HepG2 (cell line): ENCODE results near the gene PDE5A. TPM values are rescaled to one million over a fixed set of nuclear protein-coding genes. Genes with fewer than 3 reads are reported as not detected.
A peak's percentile ranks its signal among the peaks of the same experiment; 100 is the strongest.

Experiments
- DNMT3B ChIP-seq: conservative IDR thresholded peaks from 2 replicates; pipeline ENCODE4 v1.6.1; 2016; ENCODE audit warnings: missing biosample characterization, control low read depth
- HNF4A ChIP-seq: sonication (generic); formaldehyde crosslinking; IDR thresholded peaks from 2 replicates; pipeline ENCODE4 v1.4.0; 2020; ENCODE audit warnings: missing genetic modification reagents
- KAT8 ChIP-seq: IDR thresholded peaks from 2 replicates; pipeline ENCODE4 v1.6.1; 2016; ENCODE audit warnings: missing genetic modification reagents, missing compliant biosample characterization
- KLF6 ChIP-seq: IDR thresholded peaks from 2 replicates; pipeline ENCODE4 v1.8.0; 2016; ENCODE audit warnings: missing biosample characterization, missing genetic modification reagents
- RXRB ChIP-seq: IDR thresholded peaks from 2 replicates; pipeline ENCODE4 v1.6.1; 2016; ENCODE audit warnings: borderline replicate concordance, missing genetic modification reagents, missing compliant biosample characterization
- ZFP37 ChIP-seq: sonication (generic); formaldehyde crosslinking; IDR thresholded peaks from 2 replicates; pipeline ENCODE4 v1.4.0; 2020; ENCODE audit warnings: missing genetic modification reagents, borderline replicate concordance
- ZNF143 ChIP-seq: sonication (generic); formaldehyde crosslinking; IDR thresholded peaks from 2 replicates; pipeline ENCODE4 v1.4.0; 2020; ENCODE audit warnings: missing genetic modification reagents
- ZNF160 ChIP-seq: sonication (generic); formaldehyde crosslinking; IDR thresholded peaks from 2 replicates; pipeline ENCODE4 v1.8.0; 2022; ENCODE audit warnings: mild to moderate bottlenecking, inconsistent platforms, missing genetic modification reagents
- polyA plus RNA-seq, 8 experiments: library from polyadenylated mRNA; depleted of rRNA in 3 of 8; stranded (reverse) in 7 of 8; unstranded in 1 of 8; fragments of >200 nt; fragmentation: Illumina TruSeq in 4 of 8; extraction: Trizol in 4 of 8; gene quantifications; 2 replicates each; pipeline versions ENCODE4 v1.2.1 to v1.2.3, GENCODE V29; 2011 to 2016; ENCODE audit warnings: low read depth in 4 of 8, missing spikeins in 1 of 8, mixed read lengths in 1 of 8; ENCODE audit not compliant: insufficient read depth in 1 of 8
- total RNA-seq, 5 experiments: library from RNA; depleted of rRNA; stranded (reverse); fragments of >200 nt; fragmentation: Illumina TruSeq; extraction: Trizol; gene quantifications; 2 replicates each; pipeline ENCODE4 v1.2.3, GENCODE V29; 2016; ENCODE audit warnings: low read depth in 1 of 5
- TF ChIP-seq, protein P1 (sequence below): IDR thresholded peaks from 2 replicates; pipeline ENCODE4 v1.4.0; 2020; ENCODE audit warnings: mild to moderate bottlenecking, missing genetic modification reagents
- TF ChIP-seq, protein P2 (sequence below): sonication (generic); formaldehyde crosslinking; IDR thresholded peaks from 2 replicates; pipeline ENCODE4 v1.4.0; 2020; ENCODE audit warnings: missing genetic modification reagents, low read depth, mild to moderate bottlenecking, borderline replicate concordance
- TF ChIP-seq, protein P3 (sequence below): sonication (generic); formaldehyde crosslinking; IDR thresholded peaks from 2 replicates; pipeline ENCODE4 v1.5.1; 2020; ENCODE audit warnings: mild to moderate bottlenecking, missing genetic modification reagents
- TF ChIP-seq, protein P4 (sequence below): IDR thresholded peaks from 2 replicates; pipeline ENCODE4 v1.6.1; 2016; ENCODE audit warnings: low read depth, missing genetic modification reagents, missing compliant biosample characterization
- TF ChIP-seq, protein P5 (sequence below): sonication (generic); formaldehyde crosslinking; IDR thresholded peaks from 2 replicates; pipeline ENCODE4 v1.8.1; 2023; ENCODE audit warnings: mild to moderate bottlenecking, moderate library complexity, missing genetic modification reagents

The PDE5A gene
- total and polyA plus RNA-seq, 2 of the 13 experiments (the other 11 are each of a cell fraction or from before 2014, with no cell fraction given), result 0.22 to 0.44 TPM

DNA sequence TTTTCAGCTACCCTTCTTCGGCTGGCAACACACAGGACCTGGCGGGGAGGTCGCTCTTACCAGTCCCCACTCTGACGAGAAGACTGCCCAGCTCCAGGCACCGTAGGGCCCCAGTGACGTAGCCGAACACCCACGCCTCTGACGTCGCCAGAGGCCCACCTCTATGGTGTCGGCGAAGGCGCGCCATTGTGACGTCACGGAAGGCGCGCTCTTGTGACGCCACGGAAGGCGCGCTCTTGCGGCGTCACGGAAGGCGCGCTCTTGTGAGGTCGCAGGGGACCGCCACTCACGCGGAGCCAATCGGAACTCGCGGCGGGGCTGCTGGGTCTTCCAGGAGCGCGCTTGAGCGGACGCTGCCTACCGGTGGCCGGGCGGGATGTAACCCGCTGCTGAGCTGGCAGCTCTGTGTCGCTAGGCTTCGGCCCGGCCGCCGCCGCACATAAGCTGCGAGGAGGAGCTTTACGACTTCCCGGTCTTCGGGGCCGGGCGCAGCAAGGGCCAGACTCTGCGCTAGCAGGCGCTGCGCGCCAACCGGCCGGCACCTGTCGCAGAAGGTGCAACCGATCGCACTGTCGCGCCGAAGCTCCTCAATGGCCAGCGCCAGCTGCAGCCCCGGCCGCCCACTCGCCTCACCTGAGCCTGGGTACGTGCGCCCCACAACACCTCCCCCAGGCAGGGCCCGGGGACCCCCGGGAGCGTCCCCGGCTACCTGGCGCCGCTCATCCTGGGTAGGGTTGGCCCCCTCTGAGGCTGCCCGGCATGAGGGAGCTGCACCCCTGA is 173.9 kb downstream of the PDE5A start (continued):
- TF ChIP-seq, protein P1, sequence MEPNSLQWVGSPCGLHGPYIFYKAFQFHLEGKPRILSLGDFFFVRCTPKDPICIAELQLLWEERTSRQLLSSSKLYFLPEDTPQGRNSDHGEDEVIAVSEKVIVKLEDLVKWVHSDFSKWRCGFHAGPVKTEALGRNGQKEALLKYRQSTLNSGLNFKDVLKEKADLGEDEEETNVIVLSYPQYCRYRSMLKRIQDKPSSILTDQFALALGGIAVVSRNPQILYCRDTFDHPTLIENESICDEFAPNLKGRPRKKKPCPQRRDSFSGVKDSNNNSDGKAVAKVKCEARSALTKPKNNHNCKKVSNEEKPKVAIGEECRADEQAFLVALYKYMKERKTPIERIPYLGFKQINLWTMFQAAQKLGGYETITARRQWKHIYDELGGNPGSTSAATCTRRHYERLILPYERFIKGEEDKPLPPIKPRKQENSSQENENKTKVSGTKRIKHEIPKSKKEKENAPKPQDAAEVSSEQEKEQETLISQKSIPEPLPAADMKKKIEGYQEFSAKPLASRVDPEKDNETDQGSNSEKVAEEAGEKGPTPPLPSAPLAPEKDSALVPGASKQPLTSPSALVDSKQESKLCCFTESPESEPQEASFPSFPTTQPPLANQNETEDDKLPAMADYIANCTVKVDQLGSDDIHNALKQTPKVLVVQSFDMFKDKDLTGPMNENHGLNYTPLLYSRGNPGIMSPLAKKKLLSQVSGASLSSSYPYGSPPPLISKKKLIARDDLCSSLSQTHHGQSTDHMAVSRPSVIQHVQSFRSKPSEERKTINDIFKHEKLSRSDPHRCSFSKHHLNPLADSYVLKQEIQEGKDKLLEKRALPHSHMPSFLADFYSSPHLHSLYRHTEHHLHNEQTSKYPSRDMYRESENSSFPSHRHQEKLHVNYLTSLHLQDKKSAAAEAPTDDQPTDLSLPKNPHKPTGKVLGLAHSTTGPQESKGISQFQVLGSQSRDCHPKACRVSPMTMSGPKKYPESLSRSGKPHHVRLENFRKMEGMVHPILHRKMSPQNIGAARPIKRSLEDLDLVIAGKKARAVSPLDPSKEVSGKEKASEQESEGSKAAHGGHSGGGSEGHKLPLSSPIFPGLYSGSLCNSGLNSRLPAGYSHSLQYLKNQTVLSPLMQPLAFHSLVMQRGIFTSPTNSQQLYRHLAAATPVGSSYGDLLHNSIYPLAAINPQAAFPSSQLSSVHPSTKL (CRISPR knock-in tag), result peak; percentile 72
- TF ChIP-seq, protein P2, sequence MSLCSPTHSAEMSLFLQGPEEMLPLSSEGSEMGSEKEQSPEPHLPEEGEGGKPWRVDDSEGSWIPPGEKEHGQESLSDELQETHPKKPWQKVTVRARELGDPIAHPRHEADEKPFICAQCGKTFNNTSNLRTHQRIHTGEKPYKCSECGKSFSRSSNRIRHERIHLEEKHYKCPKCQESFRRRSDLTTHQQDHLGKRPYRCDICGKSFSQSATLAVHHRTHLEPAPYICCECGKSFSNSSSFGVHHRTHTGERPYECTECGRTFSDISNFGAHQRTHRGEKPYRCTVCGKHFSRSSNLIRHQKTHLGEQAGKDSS (CRISPR knock-in tag), result peak; percentile 86; the same call in 1 of the 2 replicates
- TF ChIP-seq, protein P3, sequence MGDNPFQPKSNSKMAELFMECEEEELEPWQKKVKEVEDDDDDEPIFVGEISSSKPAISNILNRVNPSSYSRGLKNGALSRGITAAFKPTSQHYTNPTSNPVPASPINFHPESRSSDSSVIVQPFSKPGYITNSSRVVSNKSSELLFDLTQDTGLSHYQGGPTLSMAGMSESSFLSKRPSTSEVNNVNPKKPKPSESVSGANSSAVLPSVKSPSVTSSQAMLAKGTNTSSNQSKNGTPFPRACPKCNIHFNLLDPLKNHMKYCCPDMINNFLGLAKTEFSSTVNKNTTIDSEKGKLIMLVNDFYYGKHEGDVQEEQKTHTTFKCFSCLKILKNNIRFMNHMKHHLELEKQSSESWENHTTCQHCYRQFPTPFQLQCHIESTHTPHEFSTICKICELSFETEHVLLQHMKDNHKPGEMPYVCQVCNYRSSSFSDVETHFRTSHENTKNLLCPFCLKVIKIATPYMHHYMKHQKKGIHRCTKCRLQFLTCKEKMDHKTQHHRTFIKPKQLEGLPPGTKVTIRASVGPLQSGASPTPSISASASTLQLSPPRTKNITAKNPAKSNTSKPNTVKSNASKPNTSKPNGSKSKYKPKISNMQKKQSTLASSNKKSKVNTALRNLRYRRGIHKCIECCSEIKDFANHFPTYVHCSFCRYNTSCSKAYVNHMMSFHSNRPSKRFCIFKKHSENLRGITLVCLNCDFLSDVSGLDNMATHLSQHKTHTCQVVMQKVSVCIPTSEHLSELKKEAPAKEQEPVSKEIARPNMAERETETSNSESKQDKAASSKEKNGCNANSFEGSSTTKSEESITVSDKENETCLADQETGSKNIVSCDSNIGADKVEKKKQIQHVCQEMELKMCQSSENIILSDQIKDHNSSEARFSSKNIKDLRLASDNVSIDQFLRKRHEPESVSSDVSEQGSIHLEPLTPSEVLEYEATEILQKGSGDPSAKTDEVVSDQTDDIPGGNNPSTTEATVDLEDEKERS, result peak; percentile 78; the same call in 1 of the 2 replicates
- TF ChIP-seq ZNF143 (CRISPR knock-in tag), result peak; percentile 84
- TF ChIP-seq ZNF160, result peak; percentile 76
- peak; percentile 42; the same call in 1 of the 2 replicates for TF ChIP-seq HNF4A (CRISPR knock-in tag)
- TF ChIP-seq, protein P4, sequence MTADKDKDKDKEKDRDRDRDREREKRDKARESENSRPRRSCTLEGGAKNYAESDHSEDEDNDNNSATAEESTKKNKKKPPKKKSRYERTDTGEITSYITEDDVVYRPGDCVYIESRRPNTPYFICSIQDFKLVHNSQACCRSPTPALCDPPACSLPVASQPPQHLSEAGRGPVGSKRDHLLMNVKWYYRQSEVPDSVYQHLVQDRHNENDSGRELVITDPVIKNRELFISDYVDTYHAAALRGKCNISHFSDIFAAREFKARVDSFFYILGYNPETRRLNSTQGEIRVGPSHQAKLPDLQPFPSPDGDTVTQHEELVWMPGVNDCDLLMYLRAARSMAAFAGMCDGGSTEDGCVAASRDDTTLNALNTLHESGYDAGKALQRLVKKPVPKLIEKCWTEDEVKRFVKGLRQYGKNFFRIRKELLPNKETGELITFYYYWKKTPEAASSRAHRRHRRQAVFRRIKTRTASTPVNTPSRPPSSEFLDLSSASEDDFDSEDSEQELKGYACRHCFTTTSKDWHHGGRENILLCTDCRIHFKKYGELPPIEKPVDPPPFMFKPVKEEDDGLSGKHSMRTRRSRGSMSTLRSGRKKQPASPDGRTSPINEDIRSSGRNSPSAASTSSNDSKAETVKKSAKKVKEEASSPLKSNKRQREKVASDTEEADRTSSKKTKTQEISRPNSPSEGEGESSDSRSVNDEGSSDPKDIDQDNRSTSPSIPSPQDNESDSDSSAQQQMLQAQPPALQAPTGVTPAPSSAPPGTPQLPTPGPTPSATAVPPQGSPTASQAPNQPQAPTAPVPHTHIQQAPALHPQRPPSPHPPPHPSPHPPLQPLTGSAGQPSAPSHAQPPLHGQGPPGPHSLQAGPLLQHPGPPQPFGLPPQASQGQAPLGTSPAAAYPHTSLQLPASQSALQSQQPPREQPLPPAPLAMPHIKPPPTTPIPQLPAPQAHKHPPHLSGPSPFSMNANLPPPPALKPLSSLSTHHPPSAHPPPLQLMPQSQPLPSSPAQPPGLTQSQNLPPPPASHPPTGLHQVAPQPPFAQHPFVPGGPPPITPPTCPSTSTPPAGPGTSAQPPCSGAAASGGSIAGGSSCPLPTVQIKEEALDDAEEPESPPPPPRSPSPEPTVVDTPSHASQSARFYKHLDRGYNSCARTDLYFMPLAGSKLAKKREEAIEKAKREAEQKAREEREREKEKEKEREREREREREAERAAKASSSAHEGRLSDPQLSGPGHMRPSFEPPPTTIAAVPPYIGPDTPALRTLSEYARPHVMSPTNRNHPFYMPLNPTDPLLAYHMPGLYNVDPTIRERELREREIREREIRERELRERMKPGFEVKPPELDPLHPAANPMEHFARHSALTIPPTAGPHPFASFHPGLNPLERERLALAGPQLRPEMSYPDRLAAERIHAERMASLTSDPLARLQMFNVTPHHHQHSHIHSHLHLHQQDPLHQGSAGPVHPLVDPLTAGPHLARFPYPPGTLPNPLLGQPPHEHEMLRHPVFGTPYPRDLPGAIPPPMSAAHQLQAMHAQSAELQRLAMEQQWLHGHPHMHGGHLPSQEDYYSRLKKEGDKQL (CRISPR knock-in tag), result peak; percentile 59; the same call in 1 of the 2 replicates
- TF ChIP-seq DNMT3B (CRISPR knock-in tag), result peak; percentile 27; the same call in 1 of the 2 replicates
- TF ChIP-seq KLF6 (CRISPR knock-in tag), result peak; percentile 71; the same call in 1 of the 2 replicates
- TF ChIP-seq RXRB (CRISPR knock-in tag), result peak; percentile 74
- TF ChIP-seq, protein P5, sequence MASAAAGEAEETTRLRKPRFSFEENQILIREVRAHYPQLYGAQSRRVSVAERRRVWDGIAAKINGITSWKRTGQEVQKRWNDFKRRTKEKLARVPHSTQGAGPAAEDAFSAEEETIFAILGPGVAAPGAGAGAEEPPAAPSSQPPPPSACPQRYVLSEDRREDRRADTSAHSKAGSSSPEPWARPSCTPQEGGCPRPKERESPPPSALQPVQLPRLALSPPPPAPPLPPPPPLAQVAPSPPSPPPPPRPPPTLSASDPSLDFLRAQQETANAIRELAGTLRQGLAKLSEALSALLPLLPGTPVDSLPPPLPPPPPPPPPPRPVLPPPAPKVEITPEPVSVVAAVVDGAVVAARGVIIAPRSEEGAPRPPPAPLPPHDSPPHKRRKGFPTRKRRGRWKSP, result peak; percentile 88
- peak; percentile 100 for TF ChIP-seq KAT8 (CRISPR knock-in tag)
- TF ChIP-seq ZFP37, result 0 out of 2 replicates have a peak, but pooled peaks have one; percentile 51
